ENCODE measurements around the gene ZAP70.
"Not testable (repeated sequence)": the region's sequence is repeated elsewhere in the genome, so short reads cannot be mapped to it uniquely, and the experiment has no call there.

The ZAP70 gene

DNA sequence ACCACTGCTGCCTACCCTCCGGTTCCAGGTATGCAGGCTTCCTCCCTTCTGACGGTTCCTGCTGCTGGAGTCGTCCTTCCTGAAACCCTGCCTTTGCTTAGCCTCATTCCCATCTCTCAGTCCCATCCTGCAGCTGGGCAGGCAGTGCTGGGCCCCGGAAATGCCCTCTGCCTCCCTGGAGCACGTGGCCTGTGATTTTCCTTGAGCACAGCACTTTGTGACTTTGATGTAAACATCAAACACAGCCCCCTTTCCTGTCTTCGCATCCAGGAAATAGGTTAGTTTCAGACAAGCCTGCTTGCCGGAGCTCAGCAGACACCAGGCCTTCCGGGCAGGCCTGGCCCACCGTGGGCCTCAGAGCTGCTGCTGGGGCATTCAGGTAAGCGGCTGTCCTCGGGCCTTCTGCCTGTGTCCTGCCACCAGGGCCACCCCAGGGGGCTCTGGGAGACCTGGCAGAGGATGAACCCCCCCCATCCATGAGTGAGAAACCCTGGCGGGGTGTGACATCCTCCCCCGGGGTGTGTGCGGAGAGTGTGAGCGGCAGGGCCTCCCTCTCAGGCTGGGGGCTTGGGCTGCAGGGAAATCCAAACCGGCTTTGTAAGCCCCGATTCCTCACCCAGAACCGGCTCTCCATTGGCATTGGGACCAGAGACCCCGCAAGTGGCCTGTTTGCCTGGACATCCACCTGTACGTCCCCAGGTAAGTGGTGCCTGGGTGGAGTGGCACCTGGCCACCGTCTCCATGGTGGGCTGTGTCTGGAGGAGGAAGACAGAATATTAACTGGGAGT, at the start of gene ZAP70:
TSS of gene ZAP70 (plus strand) at position 281 of the 788 bp plus-strand sequence. CDS start 10,461 bp downstream, outside the sequence.
- peak; percentile 51 for DNase-seq (ENCODE audit: low spot score)

DNA sequence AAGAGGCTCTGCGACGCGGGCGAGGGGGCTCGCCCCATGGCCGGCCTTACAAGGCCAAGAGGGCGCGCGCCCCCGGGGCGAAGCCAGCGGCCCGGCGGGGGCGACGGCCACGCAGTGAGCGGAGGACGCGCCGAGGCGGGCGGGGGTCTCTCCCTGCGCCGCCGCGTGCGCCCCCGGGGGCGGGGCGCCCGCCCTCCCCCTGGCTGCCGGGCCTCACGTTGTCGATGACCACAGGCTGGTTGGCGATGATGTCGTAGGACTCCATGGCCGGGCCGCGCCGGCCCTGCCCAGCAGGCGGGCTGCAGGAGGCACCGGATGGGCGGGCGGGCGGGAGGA, 49.8 kb upstream of the ZAP70 start:
- no peak for DNase-seq (ENCODE audit: low spot score)

DNA sequence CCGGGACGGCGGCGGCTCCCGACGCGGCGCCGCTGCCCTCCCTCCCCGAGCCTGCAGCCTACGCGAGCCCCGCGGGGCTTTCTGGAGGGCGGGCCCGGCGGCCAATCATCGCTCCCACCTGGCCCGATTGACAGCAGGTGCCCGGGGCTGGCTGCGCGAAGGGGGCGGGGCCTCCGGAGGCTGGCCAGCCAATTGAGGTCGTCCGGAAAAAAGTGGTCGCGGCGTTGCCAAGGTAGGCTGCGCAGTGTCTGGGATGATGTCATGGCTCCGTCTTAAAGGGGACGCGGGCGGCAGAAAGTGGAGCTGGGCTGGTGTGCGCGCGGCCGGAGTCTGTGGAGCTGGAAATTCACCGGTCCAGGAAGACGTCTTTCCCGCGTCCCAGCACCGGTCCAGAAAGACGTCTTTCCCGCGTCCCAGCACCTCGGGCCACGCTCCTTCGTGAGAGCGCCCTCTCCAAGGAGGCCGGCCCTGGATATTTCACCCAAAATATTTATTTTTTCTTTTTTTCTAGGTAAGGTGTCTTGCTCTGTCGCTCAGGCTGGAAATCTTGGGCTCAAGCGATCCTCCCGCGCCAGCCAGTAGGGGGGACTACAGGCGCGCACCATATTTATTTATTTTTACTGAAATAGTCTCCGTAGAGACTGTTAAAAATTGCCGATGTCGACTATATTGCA, 49.3 kb upstream of the ZAP70 start, which contains the start of gene ACTR1B:
TSS of gene ACTR1B (minus strand) at position 83 of the 674 bp plus-strand sequence. CDS start 154 bp downstream, outside the sequence.
- DNase-seq (ENCODE audit: low spot score): peak; percentile 98

DNA sequence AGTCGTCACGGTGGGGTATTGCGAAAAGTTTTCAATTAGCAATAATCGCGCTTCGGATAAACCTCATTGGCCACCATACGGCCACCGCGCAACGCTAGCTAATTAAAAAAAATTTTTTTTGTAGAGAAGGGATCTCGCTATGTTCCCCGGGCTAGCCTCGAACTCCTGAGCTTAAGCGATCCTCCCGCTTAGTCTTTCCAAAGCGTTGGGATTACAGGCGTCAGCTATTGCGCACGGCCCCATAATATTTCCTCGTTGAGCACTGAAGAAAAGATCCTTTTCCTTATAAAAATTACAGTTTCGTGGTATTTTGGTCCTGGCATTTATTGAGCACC, 48.8 kb upstream of the ZAP70 start:
- no peak for DNase-seq (ENCODE audit: low spot score)

DNA sequence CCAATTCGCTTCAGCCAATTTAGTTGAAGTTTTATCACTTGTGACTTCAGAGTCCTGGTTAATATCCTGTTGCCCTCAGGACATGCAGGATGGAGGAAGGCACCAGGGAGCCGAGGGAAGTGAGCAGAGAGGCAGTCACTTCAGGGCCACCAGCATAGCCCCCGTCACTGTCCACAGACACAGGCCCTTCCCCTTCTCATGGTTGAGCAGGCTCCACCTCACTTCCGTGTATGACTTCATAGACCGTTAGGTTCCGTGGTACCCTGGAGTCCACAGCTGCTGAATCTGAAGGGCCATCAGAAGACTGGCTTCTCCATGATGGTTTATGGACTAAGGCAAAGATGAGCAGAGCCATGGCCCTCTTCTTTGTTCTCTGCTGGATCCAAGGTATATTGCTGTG, 43.9 kb upstream of the ZAP70 start, which contains the start of gene C2orf92:
TSS of gene C2orf92 (plus strand) at position 266 of the 400 bp plus-strand sequence. CDS start at position 342, 76 bp downstream.
- DNase-seq (ENCODE audit: low spot score): no peak

DNA sequence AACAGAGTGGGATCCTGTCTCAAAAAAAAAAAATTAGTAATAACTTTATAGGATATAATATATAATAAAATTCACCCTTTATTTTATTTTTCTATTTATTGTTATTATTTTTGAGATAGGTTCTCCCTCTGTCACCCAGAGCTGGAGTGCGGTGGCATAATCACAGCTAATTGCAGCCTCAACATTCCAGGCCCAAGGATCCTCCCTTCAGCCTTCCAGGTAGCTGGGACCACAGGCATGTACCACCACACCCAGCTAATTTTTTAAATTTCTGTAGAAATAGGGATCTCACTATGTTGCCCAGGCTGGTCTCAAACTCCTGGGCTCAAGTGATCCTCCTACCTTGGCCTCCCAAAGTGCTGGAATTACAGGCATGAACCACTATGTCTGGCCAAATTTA, 42.9 kb upstream of the ZAP70 start:
- DNase-seq (ENCODE audit: low spot score): no peak

DNA sequence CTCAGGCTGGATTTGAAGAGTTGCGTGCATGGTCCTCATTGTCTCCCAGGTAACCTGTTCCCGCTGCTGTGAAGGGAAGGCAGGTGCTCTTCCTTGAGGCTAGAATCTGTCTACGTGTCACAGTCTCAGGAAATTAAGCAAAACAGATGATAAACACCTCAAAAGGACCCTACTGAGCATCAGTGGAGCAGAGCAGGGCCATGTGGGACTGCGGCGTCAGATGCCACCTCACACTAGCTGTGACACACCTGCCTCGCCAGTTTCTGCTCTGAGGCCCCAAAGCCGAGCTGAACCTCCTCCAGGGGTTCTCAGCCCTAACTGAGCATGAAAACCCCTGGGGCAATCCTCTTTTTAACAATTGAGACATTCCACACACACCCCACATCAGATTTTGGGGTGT, 41.9 kb upstream of the ZAP70 start:
- no peak for DNase-seq (ENCODE audit: low spot score)

DNA sequence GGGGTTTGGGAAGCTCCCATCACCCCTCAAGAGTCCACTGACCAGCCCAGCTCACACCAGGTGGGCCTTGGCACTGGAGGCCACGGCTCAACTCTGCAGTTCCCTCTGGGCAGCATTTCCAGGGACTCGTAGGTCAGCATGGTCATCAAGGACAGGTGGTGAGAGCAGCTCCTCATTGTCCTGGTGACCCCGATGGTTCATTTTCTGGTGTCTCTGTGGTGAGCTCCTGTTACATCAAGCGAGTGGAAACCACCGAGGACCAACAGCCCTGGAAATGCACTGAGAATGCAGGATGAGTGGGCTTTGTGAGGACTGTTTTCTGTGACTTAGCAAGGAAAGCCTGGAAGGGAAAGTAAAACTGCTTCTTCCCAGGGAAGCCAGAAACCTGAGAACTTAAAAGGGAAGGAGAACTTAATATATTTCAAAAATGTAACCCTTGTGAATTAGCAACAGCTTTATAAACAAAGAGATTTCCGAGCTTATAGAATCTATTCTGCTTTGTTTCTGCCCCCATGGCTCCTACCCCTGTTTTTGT, 40.7 kb upstream of the ZAP70 start:
- DNase-seq (ENCODE audit: low spot score): not testable (repeated sequence)

DNA sequence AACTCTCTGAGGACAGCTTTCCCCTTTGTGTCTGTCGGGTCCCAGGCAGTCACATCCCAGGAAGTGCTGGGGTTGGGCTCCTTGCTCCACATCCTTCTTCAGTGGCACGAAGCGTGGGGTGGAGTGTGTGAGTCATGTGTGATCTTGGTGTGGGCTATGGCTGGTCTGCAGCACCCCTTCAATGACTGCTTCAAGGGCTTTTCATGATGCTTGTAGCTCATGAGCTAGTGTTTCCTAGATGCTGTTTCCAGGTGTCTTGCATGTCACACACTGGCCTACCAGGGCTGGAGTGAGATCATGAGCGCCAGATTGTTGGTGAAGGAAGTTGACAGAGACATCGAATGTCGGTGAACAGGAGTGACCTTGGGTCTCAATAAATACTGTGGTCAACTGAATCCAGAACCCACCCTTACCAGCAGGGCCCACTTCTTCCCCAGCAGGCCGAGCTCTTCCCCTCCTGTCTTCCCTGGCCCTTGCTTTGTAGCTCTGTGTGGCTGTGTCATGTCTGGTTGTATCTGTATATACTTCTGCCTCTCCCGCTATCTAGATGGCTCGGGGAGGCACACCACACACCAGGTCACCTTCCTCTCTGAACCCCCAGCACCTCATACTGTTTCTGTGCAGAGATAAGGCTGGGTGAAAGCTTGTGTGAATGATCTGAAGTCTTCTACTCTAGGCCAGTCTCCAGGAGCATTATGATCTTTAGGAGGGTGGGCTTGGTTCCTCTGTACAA, 40.0 kb upstream of the ZAP70 start:
- no peak for DNase-seq (ENCODE audit: low spot score)

DNA sequence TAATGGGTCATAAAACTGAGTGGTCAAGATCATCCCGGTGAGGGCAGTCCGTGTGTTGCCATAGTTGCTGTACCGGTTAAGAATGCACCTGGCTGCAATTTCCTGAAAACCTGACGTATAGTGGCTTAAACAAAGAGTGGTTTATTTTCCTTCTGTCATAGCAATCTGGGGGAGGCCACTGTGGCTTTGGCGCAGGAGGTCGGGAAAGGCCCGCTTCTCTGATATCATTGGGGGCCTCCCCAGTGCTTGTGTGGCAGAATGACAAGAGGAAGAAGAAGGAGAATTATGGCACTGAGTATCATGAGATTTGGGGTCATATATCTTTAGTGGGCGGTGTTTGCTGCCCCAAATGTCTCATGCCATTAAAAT, 39.5 kb upstream of the ZAP70 start:
- no peak for DNase-seq (ENCODE audit: low spot score)

DNA sequence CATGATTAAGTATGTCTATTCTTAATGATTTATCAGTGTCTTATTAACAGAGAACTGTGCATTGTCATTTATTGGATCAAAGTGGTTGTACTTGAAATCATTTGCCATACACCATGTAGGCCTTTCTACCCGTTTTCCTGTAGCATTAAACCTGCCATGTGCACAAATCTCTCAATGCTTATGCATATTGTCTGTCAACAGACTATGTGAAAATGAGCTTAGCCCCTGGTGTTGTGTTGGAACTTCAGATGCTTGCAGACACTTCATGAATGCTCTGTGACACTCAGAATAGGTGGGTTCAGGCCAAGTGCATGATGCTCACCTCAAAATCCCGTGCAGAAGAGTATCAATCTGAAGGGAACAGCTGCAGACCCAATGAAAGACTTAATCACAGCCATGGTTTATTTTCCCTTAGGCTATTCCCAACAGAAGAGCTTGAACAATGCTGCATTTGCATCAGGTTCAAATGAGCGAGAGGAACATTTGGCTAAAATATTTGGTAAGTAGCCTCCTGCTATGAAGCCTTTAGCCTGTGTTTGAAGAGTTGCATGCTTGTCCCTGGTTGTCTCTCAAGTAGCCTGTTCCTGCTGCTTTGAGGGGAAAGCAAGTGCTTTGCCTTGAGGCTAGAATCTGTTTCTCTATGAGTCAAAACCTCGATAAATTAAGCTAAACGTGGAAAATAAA, 37.8 kb upstream of the ZAP70 start:
- no peak for DNase-seq (ENCODE audit: low spot score)

DNA sequence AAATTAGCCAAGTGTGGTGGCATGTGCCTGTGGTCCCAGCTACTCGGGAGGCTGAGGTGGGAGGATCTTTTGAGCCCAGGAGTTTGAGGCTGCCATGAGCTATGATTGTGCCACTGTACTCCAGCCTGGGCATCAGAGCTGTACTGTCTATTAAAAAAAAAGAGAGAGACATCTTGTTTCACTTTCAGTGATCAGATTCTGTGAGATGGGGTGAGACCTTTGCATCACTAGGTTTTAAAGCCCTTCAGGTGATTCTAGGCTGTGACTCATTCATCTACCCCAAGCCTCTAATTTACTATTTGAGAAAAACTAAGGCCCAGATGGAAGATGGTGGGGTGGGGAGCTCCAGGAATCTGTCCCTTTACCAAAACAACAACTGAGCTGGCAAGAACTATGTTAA, 36.8 kb upstream of the ZAP70 start:
- no peak for DNase-seq (ENCODE audit: low spot score)

DNA sequence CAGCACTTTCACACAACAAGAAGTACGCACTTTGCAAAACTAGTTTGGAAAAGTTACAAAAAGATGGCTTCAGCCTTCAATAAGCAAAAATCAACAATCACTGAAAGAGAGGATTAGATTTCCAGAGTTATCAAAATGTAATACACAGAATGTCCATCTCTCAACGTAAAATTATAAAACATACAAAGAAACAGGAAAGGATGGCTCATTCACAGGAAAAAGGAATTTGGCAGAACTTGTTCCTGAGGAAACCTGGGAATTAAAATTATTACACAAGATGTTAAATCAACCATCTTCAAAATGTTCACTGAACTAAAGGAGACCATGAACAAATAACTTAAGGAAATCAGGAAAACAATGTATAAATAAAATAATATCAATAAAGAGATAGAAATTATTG, 35.9 kb upstream of the ZAP70 start:
- no peak for DNase-seq (ENCODE audit: low spot score)

DNA sequence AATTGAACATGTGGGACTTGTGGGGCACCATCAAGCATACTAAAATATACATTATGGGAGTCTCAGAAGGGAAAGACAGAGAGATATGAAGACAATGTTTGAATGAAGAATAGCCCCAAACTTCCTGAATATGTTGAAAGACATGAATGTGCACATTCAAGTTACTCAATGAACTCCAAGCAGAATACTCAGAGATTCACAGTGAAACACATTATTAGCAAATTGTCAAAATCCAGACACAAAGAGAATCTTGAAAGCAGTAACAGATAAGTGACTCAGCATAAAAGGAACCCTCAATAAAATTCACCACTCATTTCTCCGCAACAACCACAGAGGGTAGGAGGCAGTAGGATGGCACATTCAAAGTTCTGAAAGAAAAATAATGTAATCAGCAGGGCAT, 35.1 kb upstream of the ZAP70 start:
- no peak for DNase-seq (ENCODE audit: low spot score)

DNA sequence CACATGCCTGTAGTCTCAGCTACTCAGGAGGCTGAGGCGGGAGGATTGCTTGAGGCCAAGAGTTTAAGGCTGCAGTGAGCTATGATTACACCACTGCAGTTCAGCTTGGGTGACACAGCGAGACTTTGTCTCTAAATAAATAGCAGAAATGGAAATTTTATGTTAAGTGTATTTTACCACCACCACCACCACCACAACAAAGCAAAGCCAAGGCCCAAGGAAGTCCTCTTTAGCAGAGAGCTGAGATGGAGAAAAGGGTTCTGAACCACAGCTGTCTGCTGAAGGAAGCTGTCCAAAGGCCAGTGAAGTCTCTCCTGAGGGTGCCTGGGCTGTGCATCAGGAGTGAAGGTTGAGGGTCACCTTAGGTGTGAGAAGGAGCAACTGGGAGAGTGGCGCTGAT, 26.1 kb upstream of the ZAP70 start:
- DNase-seq (ENCODE audit: low spot score): not testable (repeated sequence)

DNA sequence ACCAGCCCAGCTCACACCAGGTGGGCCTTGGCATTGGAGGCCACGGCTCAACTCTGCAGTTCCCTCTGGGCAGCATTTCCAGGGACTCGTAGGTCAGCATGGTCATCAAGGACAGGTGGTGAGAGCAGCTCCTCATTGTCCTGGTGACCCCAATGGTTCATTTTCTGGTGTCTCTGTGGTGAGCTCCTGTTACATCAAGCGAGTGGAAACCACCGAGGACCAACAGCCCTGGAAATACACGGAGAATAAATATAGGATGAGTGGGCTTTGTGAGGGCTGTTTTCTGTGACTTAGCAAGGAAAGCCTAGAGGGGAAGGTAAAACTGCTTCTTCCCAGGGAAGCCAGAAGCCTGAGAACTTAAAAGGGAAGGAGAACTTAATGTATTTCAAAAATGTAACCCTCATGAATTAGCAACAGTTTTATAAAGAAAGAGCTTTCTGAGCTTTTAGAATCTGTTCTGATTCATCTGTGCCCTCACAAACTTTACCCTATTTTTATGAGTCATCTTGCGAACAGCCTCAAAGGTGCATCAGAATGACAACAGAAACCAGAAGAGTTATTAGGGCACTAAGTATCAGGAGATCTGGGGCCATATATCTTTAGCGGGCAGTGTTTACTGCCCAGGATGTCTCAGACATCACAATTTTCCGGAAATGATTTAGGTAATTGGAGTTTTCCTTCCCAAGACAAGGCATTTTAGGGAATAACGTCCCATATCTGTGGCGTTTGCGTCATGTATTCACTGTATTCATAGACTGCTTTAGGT, 25.1 kb upstream of the ZAP70 start:
- DNase-seq (ENCODE audit: low spot score): no peak

DNA sequence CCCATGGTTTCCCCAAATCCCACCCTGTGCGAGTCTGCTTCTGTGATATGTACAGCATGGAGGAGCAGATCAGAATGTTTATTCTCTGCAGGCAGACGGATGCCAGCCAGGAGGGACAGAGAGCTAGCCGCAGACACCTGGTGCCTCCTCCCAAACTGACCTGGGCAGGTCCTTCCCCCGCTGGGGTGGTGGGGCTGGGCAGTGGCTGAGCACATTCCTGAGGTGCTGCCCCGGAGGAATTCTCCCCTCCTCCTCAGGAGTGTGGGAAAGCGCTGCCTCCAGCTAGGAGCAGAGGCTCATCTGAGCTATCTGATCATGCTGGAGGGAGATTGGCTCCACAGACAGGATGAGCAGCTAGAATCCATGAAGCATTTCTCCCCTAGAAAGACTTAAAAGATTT, 22.2 kb upstream of the ZAP70 start:
- DNase-seq (ENCODE audit: low spot score): no peak

DNA sequence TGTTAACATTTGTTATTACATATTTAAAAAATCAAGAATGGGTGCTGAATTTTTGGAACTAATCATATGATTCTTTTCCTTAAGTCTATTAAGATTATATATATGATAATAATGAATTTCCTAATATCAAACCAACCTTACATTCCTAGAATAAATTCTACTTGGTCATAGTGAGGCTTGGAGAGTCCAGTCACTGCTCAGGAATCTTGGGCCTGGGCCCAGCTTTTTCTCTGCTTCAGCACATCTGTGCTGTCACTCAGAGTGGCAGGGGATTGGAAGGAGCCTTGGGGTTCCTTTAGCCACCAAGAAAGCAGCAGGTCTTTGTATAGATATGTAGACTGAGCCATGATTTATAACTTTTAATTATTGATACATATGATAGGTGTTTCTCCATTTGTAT, 19.9 kb upstream of the ZAP70 start:
- no peak for DNase-seq (ENCODE audit: low spot score)

DNA sequence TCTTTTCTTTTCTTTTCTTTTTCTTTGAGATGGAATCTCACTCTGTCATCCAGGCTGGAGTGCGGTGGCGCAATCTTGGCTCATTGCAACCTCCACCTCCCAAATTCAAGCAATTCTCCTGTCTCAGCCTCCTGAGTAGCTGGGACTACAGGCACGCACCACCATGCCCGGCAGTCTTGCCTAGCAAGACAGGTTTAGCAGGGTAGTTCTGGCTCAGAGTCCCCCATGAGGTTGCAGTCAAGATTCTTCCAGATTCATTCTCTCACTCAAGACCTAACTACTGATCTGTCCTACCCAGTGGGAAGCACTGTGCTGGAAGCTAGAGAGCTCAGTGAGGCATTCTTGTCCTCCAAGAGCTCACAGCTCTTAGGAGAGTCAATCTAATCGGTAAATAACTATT, 17.6 kb upstream of the ZAP70 start:
- no peak for DNase-seq (ENCODE audit: low spot score)

DNA sequence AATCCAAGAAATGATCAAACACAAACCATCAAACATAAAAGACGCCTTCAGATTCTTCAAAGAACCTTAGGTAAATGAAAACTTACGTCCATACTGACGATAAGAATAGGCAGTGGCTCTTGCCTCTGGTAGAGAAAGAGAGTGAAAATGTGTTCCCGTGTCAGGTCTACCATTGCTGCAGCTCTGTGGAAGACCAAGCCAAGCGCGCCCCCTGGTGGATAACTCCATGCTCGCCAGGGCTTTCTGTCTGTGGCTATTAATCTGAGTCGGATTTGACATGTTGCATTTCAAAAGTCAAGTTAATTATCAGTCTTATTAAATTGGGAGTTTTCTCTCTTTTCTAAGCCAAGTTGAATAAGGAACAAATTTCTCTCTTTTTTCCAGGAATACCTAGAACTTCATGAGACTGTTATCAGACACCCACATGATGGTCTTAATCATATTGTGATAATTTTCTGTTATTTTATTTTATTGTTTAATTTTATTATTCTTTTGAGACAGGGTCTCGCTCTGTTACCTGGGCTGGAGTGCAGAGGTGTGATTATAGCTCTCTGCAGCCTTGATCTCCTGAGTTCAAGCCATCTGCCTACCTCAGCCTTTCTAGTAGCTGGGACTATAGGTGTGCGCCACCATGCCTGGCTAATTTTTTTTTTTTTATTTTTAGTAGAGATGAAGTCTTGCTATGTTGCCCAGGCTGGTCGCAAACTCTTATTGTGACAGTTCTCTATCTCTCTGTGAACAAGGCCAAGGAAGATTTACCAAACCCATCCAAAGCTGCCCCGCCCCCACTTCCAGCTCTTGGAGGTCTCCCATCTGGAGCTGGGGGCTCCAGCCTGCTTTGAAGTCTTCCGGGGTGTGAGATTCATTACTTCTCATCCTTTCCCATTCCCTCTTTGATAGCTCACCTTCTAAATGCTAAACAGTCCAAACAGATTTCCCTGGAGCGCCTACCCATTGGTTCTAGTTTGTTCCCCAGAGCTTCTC, 15.8 kb upstream of the ZAP70 start:
- peak; percentile 89 for DNase-seq (ENCODE audit: low spot score)

All from left forelimb (tissue), 1 donor.